A549 treated with AZD9567 at 1 μM for 4 hours (cell line): ENCODE data around the gene ZDHHC7. TPM values are rescaled to one million over a fixed set of nuclear protein-coding genes. Genes with fewer than 3 reads are reported as not detected.

Experiments used
- total RNA-seq: library from RNA; stranded (reverse); fragments of 200-300 nt; extraction: Qiagen RNA extraction; gene quantifications from 5 replicates; pipeline ENCODE4 v1.2.3, GENCODE V29; 2022; ENCODE audit not compliant: insufficient read depth

The ZDHHC7 gene, protein sequence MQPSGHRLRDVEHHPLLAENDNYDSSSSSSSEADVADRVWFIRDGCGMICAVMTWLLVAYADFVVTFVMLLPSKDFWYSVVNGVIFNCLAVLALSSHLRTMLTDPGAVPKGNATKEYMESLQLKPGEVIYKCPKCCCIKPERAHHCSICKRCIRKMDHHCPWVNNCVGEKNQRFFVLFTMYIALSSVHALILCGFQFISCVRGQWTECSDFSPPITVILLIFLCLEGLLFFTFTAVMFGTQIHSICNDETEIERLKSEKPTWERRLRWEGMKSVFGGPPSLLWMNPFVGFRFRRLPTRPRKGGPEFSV
- total RNA-seq: 67.5 to 76.0 TPM (median 69.4 TPM) in 5 replicates

DNA sequence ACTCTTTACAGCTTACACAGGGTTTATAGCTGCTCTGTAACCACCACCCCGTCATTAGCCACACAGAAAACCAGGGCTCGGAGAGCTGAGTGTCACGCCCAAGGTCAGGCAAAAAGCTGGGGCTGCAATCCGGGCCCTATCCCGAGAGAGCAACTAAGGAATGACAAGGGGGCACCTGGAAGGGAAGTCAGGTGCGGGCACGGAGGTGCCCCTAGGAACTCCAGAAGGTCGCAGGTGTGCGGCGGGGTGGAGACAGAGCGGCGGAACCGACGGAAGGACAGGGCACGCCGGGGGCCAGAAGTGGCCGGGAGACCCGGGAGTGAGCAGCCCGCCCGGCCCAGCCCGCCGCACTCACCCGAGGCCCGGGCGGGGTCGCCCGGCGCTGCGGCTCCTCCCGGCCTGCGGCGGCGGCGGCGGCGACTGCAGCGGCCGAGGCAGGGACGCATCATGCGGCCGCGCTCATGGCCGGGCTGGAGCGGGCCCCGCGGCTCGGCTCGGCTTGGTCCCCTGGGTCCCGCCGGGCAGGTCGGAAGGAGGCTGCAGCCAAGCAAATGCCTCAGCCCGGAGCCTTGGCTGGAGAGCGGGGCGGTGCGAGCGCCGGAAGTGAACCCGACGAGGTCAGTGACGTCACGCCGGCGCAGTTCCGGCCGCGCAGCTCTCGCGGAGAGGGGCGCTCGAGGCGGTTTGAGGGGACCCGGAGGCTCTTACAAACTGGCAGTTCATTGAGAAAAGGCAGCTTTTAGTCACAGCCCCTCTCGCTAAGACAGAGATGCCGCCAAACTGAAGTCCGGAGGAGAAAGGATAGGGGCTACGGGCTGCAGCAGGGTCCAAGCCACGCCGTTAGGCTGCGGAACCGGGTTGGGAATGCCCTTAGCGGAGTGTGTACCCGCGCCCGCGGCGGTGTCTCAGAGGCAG lies at the start of gene ZDHHC7:
Gene ZDHHC7, minus strand, starts transcription at position 605 of the 915 bp plus-strand sequence. CDS start 20,917 bp downstream, outside the sequence.

DNA sequence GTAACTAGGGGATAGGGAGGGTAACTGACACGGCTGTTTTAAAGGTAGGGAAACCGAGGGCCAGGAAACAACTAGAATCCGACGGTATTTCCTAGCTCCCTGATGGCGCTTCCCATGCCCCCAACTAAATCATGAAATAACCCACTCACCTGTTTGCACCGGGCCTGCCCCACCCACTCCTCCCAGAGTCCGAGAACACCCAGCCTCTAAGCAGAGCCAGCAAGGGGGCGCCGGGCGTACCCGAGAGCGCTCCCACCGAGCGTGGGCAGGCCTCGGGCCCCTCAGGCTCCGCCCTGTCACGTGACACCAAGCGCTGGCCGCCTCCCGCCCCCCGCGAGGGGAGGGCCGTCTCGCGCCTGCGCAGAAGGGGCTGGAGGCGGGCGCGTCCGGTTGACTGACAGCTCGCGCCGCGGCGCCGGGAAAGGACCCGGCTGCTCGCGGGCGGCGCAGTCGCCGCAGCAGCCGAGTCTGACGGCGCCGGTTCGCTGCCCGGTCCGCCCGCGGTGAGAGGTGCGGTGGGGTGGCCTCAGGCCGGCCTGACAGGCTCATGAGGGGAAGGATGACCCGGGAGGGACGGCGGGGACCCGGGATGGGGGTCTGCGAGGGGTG lies 16.1 kb upstream of the ZDHHC7 start, which contains the start of gene KIAA0513:
Gene KIAA0513, plus strand, starts transcription at position 447 of the 609 bp plus-strand sequence. CDS start 39,277 bp downstream, outside the sequence.

Other genes starting within 250 kb of the ZDHHC7 start
- 2.8 to 4.8 TPM (median 3.4 TPM) in 5 replicates for gene CRISPLD2, start 191.6 kb downstream of the ZDHHC7 start, total RNA-seq
- gene KIAA0513, start 16.3 kb upstream of the ZDHHC7 start, total RNA-seq: 2.0 to 3.6 TPM (median 2.2 TPM) in 5 replicates
- gene CIBAR2, start 100.9 kb upstream of the ZDHHC7 start, total RNA-seq: not detected in 5 replicates